Uterus (tissue), 4 donors: ENCODE data around the gene PRSS33. TPM values are rescaled to one million over a fixed set of nuclear protein-coding genes. Genes with fewer than 3 reads are reported as not detected.
A peak's percentile ranks its signal among the peaks of the same experiment; 100 is the strongest.

Experiments
- DNase-seq, 2 donors: peaks; one replicate each; pipeline ENCODE4 v3.0.0-alpha.2; 2019 to 2020
- H3K27ac ChIP-seq, 2 donors: fragments of 200-600 bp; sonication (generic); 1 replicate in 1 of 2; 2 replicates in 1 of 2; pipeline ENCODE4 v1.5.1; 2016 to 2018
- H3K27me3 ChIP-seq, 2 donors: fragments of 200-600 bp; sonication (generic); one replicate each; pipeline ENCODE4 v1.5.1; 2018 to 2019; ENCODE audit warnings: control low read depth in 1 of 2
- H3K36me3 ChIP-seq, 2 donors: fragments of 200-600 bp; sonication (generic); one replicate each; pipeline ENCODE4 v1.5.1; 2019; ENCODE audit warnings: control low read depth in 1 of 2
- H3K4me1 ChIP-seq, 2 donors: fragments of 200-600 bp; sonication (generic); one replicate each; pipeline ENCODE4 v1.5.1; 2018 to 2019; ENCODE audit warnings: control low read depth in 1 of 2
- H3K4me3 ChIP-seq, 2 donors: fragments of 200-600 bp; sonication (generic); 1 replicate in 1 of 2; 2 replicates in 1 of 2; pipeline ENCODE4 v1.5.1; 2018 to 2019; ENCODE audit warnings: mild to moderate bottlenecking in 1 of 2
- H3K9me3 ChIP-seq, 2 donors: fragments of 200-600 bp; sonication (generic); one replicate each; pipeline ENCODE4 v1.5.1; 2019; ENCODE audit warnings: control low read depth in 1 of 2
- POLR2A ChIP-seq, 2 donors: fragments of 450-650 bp; IDR thresholded peaks; one replicate each; pipeline ENCODE4 v1.6.1; 2016; ENCODE audit warnings: antibody characterized with exemption in 2 of 2, mild to moderate bottlenecking in 1 of 2, moderate library complexity in 1 of 2
- intact Hi-C: fragments of 100-400 bp; cut with DNase I; formaldehyde crosslinking; loops from one replicate; pipeline ENCODE4 v1.15.1; 2023; ENCODE audit warnings: low total_unique reads
- total RNA-seq, 4 donors: library from RNA; depleted of rRNA in 3 of 4; stranded (reverse); fragments of >200 nt in 3 of 4; gene quantifications; one replicate each; pipeline versions ENCODE4 v1.1.0 to v1.2.4, GENCODE V29; 2014 to 2023
- TF ChIP-seq, protein P1 (sequence below), 4 experiments: fragments of 200-600 bp in 2 of 4; fragments of 450-650 bp in 2 of 4; sonication (generic) in 2 of 4; IDR thresholded peaks; one replicate each; pipeline ENCODE4 v1.5.1; 2016 to 2019; ENCODE audit warnings: antibody characterized with exemption in 4 of 4, mild to moderate bottlenecking in 2 of 4, moderate library complexity in 1 of 4
- donor health status: DM: yes; HTN: yes; CAD: no.

PRSS33 gene
- total RNA-seq, 4 donors from 2014 or later = 0.21 TPM; not detected in 3

GRCh38 chr16:2778630-2778958 is 8.8 kb downstream of the PRSS33 start:
- peak overlapping the region in 1 of 2 donors; percentile 99 for H3K4me3 ChIP-seq
- no peaks in the 10 kb centered on the region for H3K9me3 ChIP-seq
- TF ChIP-seq, protein P1, sequence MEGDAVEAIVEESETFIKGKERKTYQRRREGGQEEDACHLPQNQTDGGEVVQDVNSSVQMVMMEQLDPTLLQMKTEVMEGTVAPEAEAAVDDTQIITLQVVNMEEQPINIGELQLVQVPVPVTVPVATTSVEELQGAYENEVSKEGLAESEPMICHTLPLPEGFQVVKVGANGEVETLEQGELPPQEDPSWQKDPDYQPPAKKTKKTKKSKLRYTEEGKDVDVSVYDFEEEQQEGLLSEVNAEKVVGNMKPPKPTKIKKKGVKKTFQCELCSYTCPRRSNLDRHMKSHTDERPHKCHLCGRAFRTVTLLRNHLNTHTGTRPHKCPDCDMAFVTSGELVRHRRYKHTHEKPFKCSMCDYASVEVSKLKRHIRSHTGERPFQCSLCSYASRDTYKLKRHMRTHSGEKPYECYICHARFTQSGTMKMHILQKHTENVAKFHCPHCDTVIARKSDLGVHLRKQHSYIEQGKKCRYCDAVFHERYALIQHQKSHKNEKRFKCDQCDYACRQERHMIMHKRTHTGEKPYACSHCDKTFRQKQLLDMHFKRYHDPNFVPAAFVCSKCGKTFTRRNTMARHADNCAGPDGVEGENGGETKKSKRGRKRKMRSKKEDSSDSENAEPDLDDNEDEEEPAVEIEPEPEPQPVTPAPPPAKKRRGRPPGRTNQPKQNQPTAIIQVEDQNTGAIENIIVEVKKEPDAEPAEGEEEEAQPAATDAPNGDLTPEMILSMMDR (IDR thresholded peaks at IDR 0.05) = no peak
- no peak for TF ChIP-seq POLR2A (IDR thresholded peaks at IDR 0.05)
- H3K4me1 ChIP-seq = no peaks in the 10 kb centered on the region
- peak overlapping the region; percentile 100 for H3K27ac ChIP-seq
- peak in 1 of 2 donors; percentile 14 for DNase-seq
- H3K36me3 ChIP-seq = no peaks in the 10 kb centered on the region
- intact Hi-C loops = no loop called here
- H3K27me3 ChIP-seq = no peaks in the 10 kb centered on the region

DNA sequence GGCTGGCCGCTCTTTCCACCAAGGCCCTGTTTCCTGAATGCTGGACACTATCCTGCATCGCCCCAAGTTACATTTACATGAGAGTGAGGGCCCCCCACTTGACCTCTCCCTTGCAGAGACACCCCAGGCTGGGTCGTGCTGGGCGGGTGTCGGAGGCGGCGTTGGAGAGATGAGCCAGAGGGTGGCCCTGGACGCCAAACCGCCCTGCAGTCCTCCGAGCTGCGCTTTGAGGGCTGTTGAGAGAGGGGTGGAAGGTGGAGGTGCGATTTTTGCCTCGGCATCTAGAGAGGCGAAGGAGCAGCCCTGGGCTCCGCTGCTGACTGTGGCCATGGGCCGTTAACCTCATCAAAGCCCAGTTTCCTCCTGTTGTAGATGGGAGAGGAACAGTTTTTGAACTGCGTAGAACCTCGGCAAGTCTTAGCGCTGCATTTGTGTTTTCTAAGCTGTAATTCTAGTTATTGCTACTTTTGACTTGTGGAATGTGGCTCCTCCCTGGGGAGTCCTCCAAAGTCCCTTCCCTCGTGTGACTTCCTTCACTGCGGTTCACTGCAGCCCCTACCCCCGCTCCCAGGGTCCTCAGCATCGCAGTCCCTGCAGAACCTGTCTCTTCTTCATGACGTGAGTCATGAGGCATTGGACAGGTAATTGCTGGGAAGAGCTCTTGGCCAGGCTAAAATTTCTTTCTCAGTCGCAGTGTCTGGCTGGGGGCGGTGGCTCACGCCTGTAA is 9.3 kb downstream of the PRSS33 start:
- no peaks in the 10 kb centered on the region for H3K27me3 ChIP-seq
- DNase-seq = no peak
- peak overlapping the region; percentile 99 to 100 for H3K4me3 ChIP-seq
- peak overlapping the region; percentile 100 for H3K27ac ChIP-seq
- H3K4me1 ChIP-seq = no peaks in the 10 kb centered on the region
- no peaks in the 10 kb centered on the region for H3K36me3 ChIP-seq
- no peaks in the 10 kb centered on the region for H3K9me3 ChIP-seq
- intact Hi-C loops = no loop called here
- no peak for TF ChIP-seq POLR2A (IDR thresholded peaks at IDR 0.05)
- TF ChIP-seq, protein P1 (IDR thresholded peaks at IDR 0.05) = no peak

GRCh38 chr16:2777231-2777902 is 10.0 kb downstream of the PRSS33 start, which contains the start of gene ELOB:
Gene ELOB, minus strand, starts transcription at chr16:2777280. Its CDS starts 41 bp downstream, at chr16:2777239.
- H3K27ac ChIP-seq = peak within 1 kb of the TSS; percentile 100
- H3K36me3 ChIP-seq = no peaks in the 10 kb centered on the region
- TF ChIP-seq POLR2A (IDR thresholded peaks at IDR 0.05) = peak; percentile 59 to 90
- TF ChIP-seq, protein P1 (IDR thresholded peaks at IDR 0.05) = no peak
- no peaks in the 10 kb centered on the region for H3K27me3 ChIP-seq
- intact Hi-C loops = no loop called here
- DNase-seq = peak; percentile 80 to 88
- H3K9me3 ChIP-seq = no peaks in the 10 kb centered on the region
- H3K4me1 ChIP-seq = no peaks in the 10 kb centered on the region
- peak within 1 kb of the TSS; percentile 99 to 100 for H3K4me3 ChIP-seq

GRCh38 chr16:2776500-2777139 is 10.7 kb downstream of the PRSS33 start:
- Histone ChIP-seq H3K4me3 (peak overlapping the region; percentile 71 to 100), H3K4me1 (no peaks in the 10 kb centered on the region), H3K36me3 (no peaks in the 10 kb centered on the region), H3K27ac (peak overlapping the region; percentile 83 to 100), H3K9me3 (no peaks in the 10 kb centered on the region), H3K27me3 (no peaks in the 10 kb centered on the region)
- DNase-seq = peak in 1 of 2 donors; percentile 43
- intact Hi-C loops = no loop called here
- TF ChIP-seq, protein P1 (IDR thresholded peaks at IDR 0.05) = no peak
- no peak for TF ChIP-seq POLR2A (IDR thresholded peaks at IDR 0.05)
